NCI-H774 (cell line): ENCODE measurements around the gene SBK3.
"Not testable (repeated sequence)": the region's sequence is repeated elsewhere in the genome, so short reads cannot be mapped to it uniquely, and the experiment has no call there.

Experiments
- DNase-seq: peaks from one replicate; lab custom pipeline; 2025; lab: John Stamatoyannopoulos, UW

Gene SBK3

GRCh38 chr19:55516878-55517620 lies 28.3 kb downstream of the SBK3 start:
- peak; percentile 90 for DNase-seq

GRCh38 chr19:55508120-55508519 lies 37.2 kb downstream of the SBK3 start:
- DNase-seq: no peak

GRCh38 chr19:55504981-55505380 lies 40.4 kb downstream of the SBK3 start:
- DNase-seq: no peak

GRCh38 chr19:55504252-55504603 lies 41.1 kb downstream of the SBK3 start:
- no peak for DNase-seq

- peak; percentile 92 for DNase-seq
Observed at GRCh38 chr19:55503502-55504251, 41.7 kb downstream of the SBK3 start.

GRCh38 chr19:55503157-55503501 lies 42.2 kb downstream of the SBK3 start:
- DNase-seq: no peak

- no peak for DNase-seq
Observed at GRCh38 chr19:55502197-55502952, 43.0 kb downstream of the SBK3 start.

GRCh38 chr19:55500368-55500952 lies 44.9 kb downstream of the SBK3 start:
- no peak for DNase-seq

- DNase-seq: peak; percentile 6
Observed at GRCh38 chr19:55498246-55498840, 47.0 kb downstream of the SBK3 start.

GRCh38 chr19:55497763-55498162 lies 47.6 kb downstream of the SBK3 start:
- no peak for DNase-seq

GRCh38 chr19:55496820-55497219 lies 48.5 kb downstream of the SBK3 start:
- DNase-seq: not testable (repeated sequence)

- no peak for DNase-seq
Observed at GRCh38 chr19:55495646-55496349, 49.5 kb downstream of the SBK3 start.

- no peak for DNase-seq
Observed at GRCh38 chr19:55494172-55494761, 51.1 kb downstream of the SBK3 start.

- DNase-seq: no peak
Observed at GRCh38 chr19:55493645-55494171, 51.6 kb downstream of the SBK3 start.

- no peak for DNase-seq
Observed at GRCh38 chr19:55493052-55493644, 52.2 kb downstream of the SBK3 start.

GRCh38 chr19:55492362-55492944 lies 52.9 kb downstream of the SBK3 start:
- no peak for DNase-seq

- DNase-seq: no peak
Observed at GRCh38 chr19:55491546-55492360, 53.6 kb downstream of the SBK3 start.
